Kidney (tissue), 14 donors: ENCODE measurements around the gene PTPRM. TPM values are rescaled to one million over a fixed set of nuclear protein-coding genes. Genes with fewer than 3 reads are reported as not detected.
A peak's percentile ranks its signal among the peaks of the same experiment; 100 is the strongest.
"Not testable (repeated sequence)": the region's sequence is repeated elsewhere in the genome, so short reads cannot be mapped to it uniquely, and the experiment has no call there.

ENCODE experiments used
- DNase-seq, 5 donors: peaks; one replicate each; pipeline ENCODE4 v3.0.0-alpha.2; 2013 to 2020
- FAIRE-seq: peaks from 2 replicates; lab custom pipeline; 2012; peaks lifted over from hg19 to GRCh38; lab: Jason Lieb, UNC
- H3K27ac ChIP-seq, 2 donors: one replicate each; pipeline ENCODE4 v1.7.0; 2013; ENCODE audit warnings: low read depth in 2 of 2, low read length in 2 of 2, inconsistent platforms in 1 of 2
- H3K27me3 ChIP-seq: one replicate; pipeline ENCODE4 v1.7.1; 2013; ENCODE audit warnings: low read length, inconsistent platforms; ENCODE audit not compliant: control insufficient read depth, insufficient read depth
- H3K36me3 ChIP-seq, 3 donors: one replicate each; pipeline versions ENCODE4 v1.7.0 to v1.7.1; 2013; ENCODE audit warnings: low read length in 3 of 3, control low read depth in 1 of 3, inconsistent platforms in 1 of 3; ENCODE audit not compliant: insufficient read depth in 3 of 3, control insufficient read depth in 2 of 3
- H3K4me1 ChIP-seq, 3 donors: one replicate each; pipeline versions ENCODE4 v1.7.0 to v1.7.1; 2013; ENCODE audit warnings: low read length in 3 of 3, inconsistent platforms in 1 of 3, low read depth in 1 of 3; ENCODE audit not compliant: control insufficient read depth in 2 of 3, insufficient read depth in 2 of 3
- H3K4me3 ChIP-seq, 3 donors: one replicate each; pipeline versions ENCODE4 v1.7.0 to v1.8.1; 2013; ENCODE audit warnings: low read length in 3 of 3, control low read depth in 1 of 3, inconsistent platforms in 1 of 3
- H3K9ac ChIP-seq, 3 donors: one replicate each; pipeline versions ENCODE4 v1.7.0 to v1.7.1; 2013; ENCODE audit warnings: low read length in 3 of 3, control low read depth in 1 of 3, inconsistent platforms in 1 of 3
- H3K9me3 ChIP-seq, 3 donors: one replicate each; pipeline versions ENCODE4 v1.7.0 to v1.7.1; 2013; ENCODE audit warnings: low read length in 3 of 3, control low read depth in 1 of 3, inconsistent platforms in 1 of 3; ENCODE audit not compliant: control insufficient read depth in 2 of 3, insufficient read depth in 1 of 3
- CTCF ChIP-seq: IDR thresholded peaks from 3 replicates; pipeline ENCODE4 v1.5.1; 2012; ENCODE audit warnings: mild to moderate bottlenecking, moderate library complexity, borderline replicate concordance; ENCODE audit not compliant: insufficient read depth; ENCODE audit errors: extremely low read depth
- intact Hi-C: fragments of 100-400 bp; cut with DNase I; formaldehyde crosslinking; loops from one replicate; pipeline ENCODE4 v1.11.1; 2022
- polyA plus RNA-seq: library from polyadenylated mRNA; stranded (reverse); fragments of 350-450 nt; fragmentation: Illumina TruSeq; extraction: RNeasy Lipid Tissue Mini Kit (QIAGEN cat#74804); gene quantifications from one replicate; pipeline ENCODE4 v1.2.3, GENCODE V29; 2014; ENCODE audit warnings: low read depth, low replicate concordance; ENCODE audit not compliant: insufficient read depth
- total RNA-seq: library from RNA; stranded (reverse); fragmentation: NEBNext Ultra II Directional; extraction: Animal tissue kit (Norgen Biotek cat#: 25700); gene quantifications from one replicate; pipeline ENCODE4 v1.2.1, GENCODE V29; 2021
- donor health status: control.
- donor health status: control.
- donor health status: control.
- donor health status: control.
- donor health status: control.
- donor health status: DM: yes; HTN: yes; CAD: no.
- donor health status: Normal renal cell carcinoma (clear cell type).

Gene PTPRM
- total and polyA plus RNA-seq, 2 donors from 2014 or later, result 52.4 to 98.9 TPM

- Histone ChIP-seq H3K9me3 (no peaks in the 10 kb centered on the region), H3K4me1 (peaks cover 0 to 11% (median 5%) of the 10 kb centered on the region in 3 donors), H3K36me3 (no peaks in the 10 kb centered on the region), H3K9ac (no peak overlapping the region), H3K27ac (no peak overlapping the region), H3K27me3 (no peaks in the 10 kb centered on the region), H3K4me3 (no peak overlapping the region)
- intact Hi-C loops, result no loop called here
- FAIRE-seq (no peak), DNase-seq (no peak)
- TF ChIP-seq CTCF, result peak; percentile 37
These were observed 168.1 kb downstream of the PTPRM start for GRCh38 chr18:7735196-7735595.

GRCh38 chr18:7735626-7736175 lies 168.6 kb downstream of the PTPRM start:
- Histone ChIP-seq H3K36me3 (no peaks in the 10 kb centered on the region), H3K4me1 (peaks cover 0 to 12% (median 7%) of the 10 kb centered on the region in 3 donors), H3K27me3 (no peaks in the 10 kb centered on the region), H3K27ac (peak overlapping the region in 1 of 2 donors; percentile 50), H3K9me3 (no peaks in the 10 kb centered on the region), H3K4me3 (no peak overlapping the region), H3K9ac (no peak overlapping the region)
- FAIRE-seq (no peak), DNase-seq (no peak)
- intact Hi-C loops, result no loop called here
- TF ChIP-seq CTCF, result no peak

GRCh38 chr18:7736526-7736925 lies 169.4 kb downstream of the PTPRM start:
- H3K27me3 ChIP-seq, DNase-seq, H3K4me3 ChIP-seq, H3K9ac ChIP-seq, H3K9me3 ChIP-seq, H3K36me3 ChIP-seq, intact Hi-C loops, FAIRE-seq: not testable (repeated sequence)
- Histone ChIP-seq H3K27ac (peak overlapping the region in 1 of 2 donors; percentile 47), H3K4me1 (peaks cover 0 to 16% (median 15%) of the 10 kb centered on the region in 3 donors)

GRCh38 chr18:7737550-7737949 lies 170.4 kb downstream of the PTPRM start:
- Histone ChIP-seq H3K4me3 (no peak overlapping the region), H3K27ac (peak overlapping the region in 1 of 2 donors; percentile 66), H3K9me3 (no peaks in the 10 kb centered on the region), H3K36me3 (no peaks in the 10 kb centered on the region), H3K4me1 (peaks cover 0 to 21% (median 16%) of the 10 kb centered on the region in 3 donors), H3K9ac (no peak overlapping the region), H3K27me3 (no peaks in the 10 kb centered on the region)
- intact Hi-C loops, result no loop called here
- no peak for TF ChIP-seq CTCF
- DNase-seq, result no peak
- FAIRE-seq, result no peak
